NCI-H2196 treated with DMSO at 0.1 percent for 48 hours (cell line): Measurements from ENCODE around the gene BNIPL.

Experiments used
- DNase-seq: peaks from one replicate; lab custom pipeline; 2025; ENCODE audit not compliant: unreplicated experiment; lab: John Stamatoyannopoulos, UW

The BNIPL gene

GRCh38 chr1:151009674-151010345 is 26.6 kb upstream of the BNIPL start:
- no peak for DNase-seq

GRCh38 chr1:151010346-151010726 is 26.1 kb upstream of the BNIPL start:
- no peak for DNase-seq

DNA sequence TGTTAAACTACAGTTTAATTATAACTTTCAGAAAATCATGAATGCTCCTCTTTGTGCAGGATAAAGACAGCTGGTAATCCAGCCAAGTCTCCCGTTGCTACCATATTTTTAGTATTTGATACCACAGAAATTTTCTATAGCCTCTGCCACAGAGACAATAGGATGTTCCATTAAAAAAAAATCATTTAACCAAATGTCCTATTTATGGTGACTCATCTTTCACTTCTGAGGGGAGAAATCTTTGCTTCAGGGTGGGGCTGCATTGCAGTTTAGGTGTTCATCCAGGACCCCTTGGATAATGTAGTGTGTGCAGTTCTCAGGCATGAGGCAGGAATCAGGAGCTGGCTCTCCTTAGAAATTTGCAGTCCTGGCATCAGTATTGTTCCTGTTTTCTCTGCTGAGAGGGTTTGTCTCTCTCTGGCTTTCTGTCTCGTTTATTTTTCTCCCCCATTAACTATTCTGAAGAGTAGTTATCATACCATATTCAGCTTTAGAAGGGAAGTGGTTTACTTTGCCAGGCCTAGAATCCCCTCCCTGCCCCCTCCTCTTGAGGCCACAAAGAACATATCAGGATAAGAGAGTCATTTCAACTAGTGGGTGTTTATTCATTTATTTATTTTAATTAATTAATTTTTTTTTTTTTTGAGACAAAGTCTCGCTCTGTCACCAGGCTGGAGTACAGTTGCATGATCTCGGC is 25.1 kb upstream of the BNIPL start:
- DNase-seq = no peak

- no peak for DNase-seq
Measured at GRCh38 chr1:151012684-151013471, 23.5 kb upstream of the BNIPL start.

DNA sequence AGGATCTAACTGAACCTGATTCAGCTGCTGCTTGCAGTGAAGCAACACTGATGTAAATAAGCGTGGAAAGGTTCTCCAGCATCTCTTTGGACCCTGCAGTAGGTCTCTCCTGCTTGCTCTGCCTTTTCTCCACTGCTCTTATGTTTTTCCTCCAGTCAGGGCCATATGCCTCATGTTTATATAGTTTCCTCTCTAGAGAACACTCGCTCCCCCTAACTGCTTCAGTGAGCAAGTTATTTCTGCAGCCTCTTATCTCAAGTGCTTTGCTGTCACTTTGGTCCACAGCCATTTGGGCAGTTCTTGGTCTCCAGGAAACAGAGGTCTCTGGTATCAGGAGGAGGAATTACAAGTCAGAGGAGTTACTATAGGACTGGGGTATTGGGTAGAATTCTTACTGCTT is 22.9 kb upstream of the BNIPL start:
- DNase-seq = no peak

DNA sequence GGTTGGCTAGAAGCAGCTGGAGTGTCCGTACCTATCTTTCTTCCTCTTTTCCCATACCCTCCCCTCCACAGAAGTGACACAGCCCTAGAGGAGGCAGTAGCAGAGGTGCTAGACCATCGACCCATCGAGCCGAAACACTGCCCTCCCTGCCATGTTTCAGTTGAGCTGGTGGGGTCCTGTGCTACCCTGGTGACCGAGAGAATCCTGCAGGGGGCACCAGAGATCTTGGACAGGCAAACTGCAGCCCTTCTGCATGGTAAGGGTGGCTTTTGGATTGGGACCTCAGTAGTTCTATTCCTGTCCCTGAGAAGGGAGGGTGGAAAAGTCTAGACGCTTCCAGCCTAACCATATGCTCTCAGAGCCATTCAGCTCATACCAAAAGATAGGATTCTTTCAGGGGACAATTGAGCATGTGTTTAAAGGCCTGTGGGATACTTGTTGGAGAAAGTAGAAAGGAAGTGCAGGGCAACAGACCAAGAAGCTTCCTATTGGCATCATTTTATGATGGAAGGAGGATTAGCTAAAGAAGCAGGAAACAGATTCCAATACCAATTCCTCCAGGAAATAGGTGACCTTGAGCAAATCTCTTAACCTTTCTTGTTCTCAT is 11.7 kb upstream of the BNIPL start:
- no peak for DNase-seq

GRCh38 chr1:151026460-151026859 is 9.9 kb upstream of the BNIPL start:
- no peak for DNase-seq

DNA sequence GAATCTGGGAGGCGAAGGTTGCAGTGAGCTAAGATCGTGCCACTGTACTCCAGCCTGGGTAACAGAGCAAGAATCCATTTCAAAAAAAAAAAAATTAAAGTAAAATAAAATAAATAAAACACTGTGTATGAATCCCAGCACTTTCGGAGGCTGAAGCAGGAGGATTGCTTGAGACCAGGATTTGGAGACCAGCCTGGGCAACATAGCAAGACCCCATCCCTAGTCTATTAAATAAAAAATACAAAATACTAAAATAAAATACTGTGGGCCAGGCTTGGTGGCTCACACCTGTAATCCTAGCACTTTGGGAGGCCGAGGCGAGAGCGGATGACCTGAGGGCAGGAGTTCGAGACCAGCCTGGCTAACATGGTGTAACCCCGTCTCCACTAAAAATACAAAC is 4.2 kb upstream of the BNIPL start:
- no peak for DNase-seq

GRCh38 chr1:151035167-151035566 is 1.2 kb upstream of the BNIPL start:
- no peak for DNase-seq

GRCh38 chr1:151037032-151037431 is 646 bp downstream of the BNIPL start:
- no peak for DNase-seq

- DNase-seq = no peak
Measured at GRCh38 chr1:151039521-151039920, 3.1 kb downstream of the BNIPL start.

DNA sequence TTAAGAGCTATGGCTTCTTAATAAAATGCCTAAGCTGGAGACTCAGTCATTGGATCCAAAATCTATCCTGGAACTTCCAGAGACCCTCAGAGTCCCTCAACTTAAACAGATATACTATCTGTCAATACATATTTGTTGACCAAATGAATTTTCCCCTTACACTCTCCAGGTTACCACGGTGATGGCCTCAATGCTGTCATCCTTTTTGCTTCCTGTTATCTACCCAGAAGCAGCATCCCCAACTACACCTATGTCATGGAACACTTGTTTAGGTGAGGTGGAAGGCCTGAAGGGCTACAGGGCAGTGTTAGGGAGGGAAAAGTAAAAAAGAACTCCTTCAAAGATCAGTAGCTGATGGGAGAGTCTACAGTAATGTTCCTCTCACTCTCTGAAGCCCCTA is 6.8 kb downstream of the BNIPL start:
- DNase-seq = no peak

- peak; percentile 55 for DNase-seq
Measured at GRCh38 chr1:151047591-151047924, 11.2 kb downstream of the BNIPL start, which contains the start of gene C1orf56. Gene C1orf56, plus strand, starts transcription at chr1:151047751. Its CDS starts 97 bp downstream, at chr1:151047848.

- peak; percentile 38 for DNase-seq
Measured at GRCh38 chr1:151047925-151048644, 11.7 kb downstream of the BNIPL start.

GRCh38 chr1:151048645-151049032 is 12.3 kb downstream of the BNIPL start:
- no peak for DNase-seq

- DNase-seq = no peak
Measured at GRCh38 chr1:151049458-151049857, 13.1 kb downstream of the BNIPL start.

- DNase-seq = no peak
Measured at GRCh38 chr1:151050051-151050688, 13.8 kb downstream of the BNIPL start.

DNA sequence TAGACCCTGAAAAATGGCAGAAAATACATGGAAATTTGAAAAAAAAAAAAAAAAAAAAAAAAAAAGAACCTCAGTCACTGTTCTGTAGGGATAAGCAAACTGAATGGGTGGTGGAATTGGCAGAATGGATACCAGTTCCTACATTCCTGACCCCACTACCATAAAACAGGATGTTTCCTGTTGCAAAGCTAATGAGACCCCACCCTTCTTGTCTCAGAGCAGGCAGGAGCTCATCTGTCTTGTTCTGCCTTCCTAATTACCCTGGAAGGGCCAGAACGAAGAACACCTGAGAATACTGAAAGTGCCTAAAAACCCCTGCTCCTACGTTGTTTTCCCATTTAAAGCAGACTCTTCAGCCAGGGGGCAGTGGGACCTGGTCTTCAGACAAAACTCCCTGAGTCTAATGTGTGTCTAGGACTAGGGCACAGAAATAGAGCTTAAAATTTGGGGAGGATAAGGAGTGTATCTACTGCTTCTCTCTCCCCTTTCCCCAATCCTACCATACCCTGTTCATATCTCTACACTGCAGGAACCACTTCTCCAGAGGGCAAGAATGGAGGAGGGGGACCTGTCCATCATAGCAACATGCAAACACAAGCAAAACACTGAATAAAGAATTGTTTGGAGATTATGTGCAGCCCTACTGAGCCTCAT is 15.1 kb downstream of the BNIPL start:
- DNase-seq = no peak

DNA sequence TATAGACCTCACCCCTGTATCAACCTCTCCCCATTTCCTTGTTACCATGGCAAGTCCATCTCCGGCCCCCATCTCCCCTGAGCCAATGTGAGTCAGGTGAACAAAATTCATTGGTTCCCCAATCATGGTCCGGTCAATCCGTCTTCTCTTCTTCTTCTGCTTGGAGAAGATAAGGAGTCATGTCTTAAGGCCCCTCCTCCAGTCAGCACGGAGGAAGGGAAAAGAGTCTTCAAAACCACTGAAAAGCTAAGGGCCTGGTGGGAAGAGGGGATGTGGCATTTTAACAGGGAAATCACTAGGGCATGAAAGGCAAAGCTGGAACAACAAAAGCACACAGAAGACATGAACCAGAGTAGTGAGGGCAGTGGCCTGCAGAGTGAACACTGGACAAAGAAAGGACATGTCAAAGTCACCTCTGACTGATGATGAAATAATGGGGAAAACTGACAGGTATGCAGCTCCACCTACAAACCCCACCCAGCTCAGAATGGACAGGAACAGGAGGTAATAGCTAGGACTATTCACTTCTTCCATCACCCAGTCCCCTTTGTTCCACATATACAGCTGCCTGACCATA is 18.7 kb downstream of the BNIPL start:
- DNase-seq = no peak

DNA sequence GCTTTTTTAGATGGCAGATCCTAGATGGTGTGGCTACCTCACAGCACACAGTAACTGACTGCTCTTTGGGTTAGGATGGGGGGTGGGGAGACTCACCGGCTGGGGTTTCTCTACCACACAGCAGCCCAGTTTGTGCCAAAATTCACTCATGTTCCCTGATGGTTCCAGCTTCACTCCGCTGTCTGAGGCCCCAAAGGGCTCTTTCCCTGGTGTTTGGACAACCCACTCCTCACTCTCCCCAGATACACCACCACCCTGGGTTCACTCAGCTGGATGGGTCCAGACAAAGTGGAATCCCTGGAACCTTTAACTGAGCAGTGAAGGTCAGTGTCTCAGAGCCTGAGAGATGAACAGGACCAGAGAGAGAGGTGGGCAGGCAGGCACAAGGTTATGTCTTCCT is 19.2 kb downstream of the BNIPL start:
- DNase-seq = no peak
